ENCODE results near the gene NET1. TPM values are rescaled to one million over a fixed set of nuclear protein-coding genes. Genes with fewer than 3 reads are reported as not detected.

NET1 gene
- total RNA-seq, 2 experiments from 2014 or later, result 25.3 to 25.6 TPM

DNA sequence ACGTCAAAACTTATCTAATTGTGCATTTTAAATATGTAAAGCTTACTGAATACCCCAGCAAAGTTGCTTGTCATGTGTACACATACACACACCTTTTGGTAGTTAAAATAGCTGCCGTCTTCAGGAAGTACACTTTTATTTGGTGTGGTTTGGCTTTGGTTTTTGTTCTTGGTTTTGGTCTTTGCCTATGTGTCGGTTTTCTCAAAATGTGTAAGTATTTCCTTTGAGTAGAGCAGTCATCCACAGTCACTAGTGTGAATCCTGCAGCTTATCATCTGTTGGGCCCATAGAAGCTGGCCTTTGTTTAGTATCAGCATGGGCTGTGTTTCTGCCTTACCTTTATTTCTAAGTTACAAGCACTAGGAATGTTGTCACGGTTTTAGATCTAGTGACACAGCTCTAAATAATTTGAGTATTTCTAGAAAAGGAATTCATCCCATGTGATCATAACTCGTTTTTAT is 35.3 kb downstream of the NET1 start:
- Mint-ChIP-seq H3K9me3 (no peaks in the 10 kb centered on the region), H3K4me1 (ENCODE audit: low read depth) (peaks cover 40% of the 10 kb centered on the region), H3K4me3 (peak overlapping the region; percentile 18), H3K27me3 (no peaks in the 10 kb centered on the region), H3K36me3 (no peaks in the 10 kb centered on the region), H3K27ac (no peak overlapping the region)
- ChIA-PET POLR2A (interaction anchor here (0.9 to 1.0 kb wide), 2 partner anchors 175 to 182 kb away, joined by 3 to 4 read pairs; no protein-coding TSS in a partner anchor), CTCF (interaction anchor here (0.6 to 3.3 kb wide), 9 partner anchors 12 to 633 kb away, joined by 3 to 44 read pairs (median 8); no protein-coding TSS in a partner anchor)
- intact Hi-C loops (cut with micrococcal nuclease), result loop anchor here (1.0 to 5.0 kb wide), 4 partner anchors 35 to 237 kb away; partner anchors contain the start of genes NET1 and TASOR2
- DNase-seq, result peak; percentile 27

DNA sequence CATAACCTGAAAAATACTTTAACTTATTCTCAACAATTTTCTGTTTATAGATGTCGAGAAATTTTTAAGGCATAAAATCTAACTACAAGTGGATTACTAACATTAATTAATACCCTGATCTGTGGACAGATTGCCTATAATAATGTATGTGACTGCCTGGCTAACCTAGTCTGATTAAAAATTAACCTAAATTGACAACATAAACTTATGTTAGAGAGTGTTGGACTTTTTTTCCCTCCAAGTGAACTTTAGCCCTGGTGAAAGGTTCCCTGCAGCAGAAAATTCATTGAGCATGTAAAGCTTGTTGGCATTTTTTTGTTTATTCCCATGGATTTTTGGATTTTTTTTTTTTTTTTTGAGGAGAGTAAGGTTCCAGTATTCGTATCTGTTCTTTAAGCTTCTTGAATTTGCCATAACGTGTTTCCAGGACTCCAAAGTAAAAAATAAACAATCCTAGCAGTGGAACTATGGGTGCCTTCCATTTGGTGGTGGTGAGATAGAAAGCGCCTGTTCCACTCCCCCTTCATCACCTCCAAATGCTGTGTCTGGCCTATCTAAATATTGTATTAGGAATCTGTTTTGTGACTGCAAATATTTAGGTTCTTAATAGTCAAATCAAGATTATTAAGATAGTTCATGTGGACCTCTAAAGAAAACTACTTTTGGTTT is 36.1 kb downstream of the NET1 start:
- intact Hi-C loops (cut with micrococcal nuclease), result loop anchor here (5.0 kb wide), 1 partner anchor 156 kb away; no protein-coding TSS in a partner anchor
- no peaks in the 10 kb centered on the region for H3K9me3 Mint-ChIP-seq
- H3K4me1 Mint-ChIP-seq (ENCODE audit: low read depth), result peaks cover 34% of the 10 kb centered on the region
- no peak for DNase-seq
- POLR2A ChIA-PET, result interaction anchor here (0.9 to 1.0 kb wide), 2 partner anchors 174 to 181 kb away, joined by 3 to 4 read pairs; no protein-coding TSS in a partner anchor
- no peak overlapping the region for H3K27ac Mint-ChIP-seq
- H3K27me3 Mint-ChIP-seq, result no peaks in the 10 kb centered on the region
- CTCF ChIA-PET, result interaction anchor here (1.5 to 3.3 kb wide), 6 partner anchors 13 to 396 kb away, joined by 3 to 44 read pairs (median 9); no protein-coding TSS in a partner anchor
- peaks cover 8% of the 10 kb centered on the region for H3K36me3 Mint-ChIP-seq
- no peak overlapping the region for H3K4me3 Mint-ChIP-seq

GRCh38 chr10:5449227-5449626 is 36.9 kb downstream of the NET1 start:
- intact Hi-C loops (cut with micrococcal nuclease), result loop anchor here (5.0 kb wide), 1 partner anchor 157 kb away; no protein-coding TSS in a partner anchor
- POLR2A ChIA-PET, result no interaction called here
- DNase-seq, result no peak
- Mint-ChIP-seq H3K4me1 (ENCODE audit: low read depth) (peaks cover 27% of the 10 kb centered on the region), H3K27me3 (no peaks in the 10 kb centered on the region), H3K27ac (no peak overlapping the region), H3K4me3 (no peak overlapping the region), H3K9me3 (no peaks in the 10 kb centered on the region), H3K36me3 (peaks cover 16% of the 10 kb centered on the region)
- CTCF ChIA-PET, result interaction anchor here (3.3 kb wide), 1 partner anchor 173 kb away, joined by 44 read pairs; no protein-coding TSS in a partner anchor

GRCh38 chr10:5449823-5450222 is 37.5 kb downstream of the NET1 start:
- POLR2A ChIA-PET, result no interaction called here
- Mint-ChIP-seq H3K27ac (no peak overlapping the region), H3K4me1 (ENCODE audit: low read depth) (peaks cover 27% of the 10 kb centered on the region), H3K27me3 (no peaks in the 10 kb centered on the region), H3K4me3 (no peak overlapping the region), H3K36me3 (peaks cover 21% of the 10 kb centered on the region), H3K9me3 (no peaks in the 10 kb centered on the region)
- intact Hi-C loops (cut with micrococcal nuclease), result loop anchor here (5.0 kb wide), 1 partner anchor 158 kb away; no protein-coding TSS in a partner anchor
- DNase-seq, result no peak
- CTCF ChIA-PET, result no interaction called here

DNA sequence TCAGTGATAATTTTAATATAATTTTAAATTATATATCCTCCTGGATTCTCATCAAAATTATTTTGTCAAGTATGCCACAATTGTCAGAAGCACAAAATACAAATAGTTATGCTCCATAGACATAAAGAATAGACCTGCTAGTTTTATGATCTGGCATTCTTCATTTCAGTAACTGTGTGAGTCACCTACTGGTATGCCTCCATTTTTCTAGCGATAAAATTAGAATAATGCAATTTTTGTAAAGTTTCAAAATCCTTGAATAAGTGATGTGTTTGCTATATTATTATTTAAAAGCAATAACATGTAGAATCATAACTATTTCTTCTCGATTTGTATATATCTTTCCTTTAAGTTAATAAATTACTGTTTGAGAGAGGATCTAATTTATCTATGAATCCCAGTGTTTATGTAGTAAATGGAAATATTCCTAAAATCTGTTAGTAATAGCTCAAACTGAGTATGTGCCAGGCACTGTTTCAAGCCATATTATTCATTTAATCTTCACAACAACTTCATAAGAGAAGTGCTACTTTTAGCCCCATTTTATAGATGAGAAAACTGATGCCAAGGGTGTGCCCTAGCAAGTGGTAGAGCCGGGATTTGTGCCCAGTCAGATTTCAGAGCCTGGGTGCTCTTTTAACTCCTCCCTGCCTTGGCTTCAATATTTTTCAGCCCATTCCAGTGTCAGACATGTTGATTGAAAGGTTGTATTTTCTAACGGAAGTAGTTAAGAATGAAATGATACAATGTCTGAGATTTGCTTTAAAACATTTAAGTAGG is 38.4 kb downstream of the NET1 start:
- ChIA-PET POLR2A (no interaction called here), CTCF (no interaction called here)
- DNase-seq, result no peak
- Mint-ChIP-seq H3K27me3 (no peaks in the 10 kb centered on the region), H3K27ac (no peak overlapping the region), H3K4me3 (no peak overlapping the region), H3K9me3 (no peaks in the 10 kb centered on the region), H3K4me1 (ENCODE audit: low read depth) (peaks cover 27% of the 10 kb centered on the region), H3K36me3 (peaks cover 25% of the 10 kb centered on the region)
- intact Hi-C loops (cut with micrococcal nuclease), result no loop called here

GRCh38 chr10:5453749-5454489 is 41.6 kb downstream of the NET1 start:
- POLR2A ChIA-PET, result no interaction called here
- Mint-ChIP-seq H3K4me1 (ENCODE audit: low read depth) (peaks cover 9% of the 10 kb centered on the region), H3K36me3 (peaks cover 39% of the 10 kb centered on the region), H3K9me3 (no peaks in the 10 kb centered on the region), H3K27me3 (no peaks in the 10 kb centered on the region), H3K4me3 (no peak overlapping the region), H3K27ac (no peak overlapping the region)
- CTCF ChIA-PET, result interaction anchor here (2.7 to 3.2 kb wide), 2 partner anchors 10 to 169 kb away, joined by 9 to 21 read pairs; no protein-coding TSS in a partner anchor
- DNase-seq, result no peak
- intact Hi-C loops (cut with micrococcal nuclease), result no loop called here

DNA sequence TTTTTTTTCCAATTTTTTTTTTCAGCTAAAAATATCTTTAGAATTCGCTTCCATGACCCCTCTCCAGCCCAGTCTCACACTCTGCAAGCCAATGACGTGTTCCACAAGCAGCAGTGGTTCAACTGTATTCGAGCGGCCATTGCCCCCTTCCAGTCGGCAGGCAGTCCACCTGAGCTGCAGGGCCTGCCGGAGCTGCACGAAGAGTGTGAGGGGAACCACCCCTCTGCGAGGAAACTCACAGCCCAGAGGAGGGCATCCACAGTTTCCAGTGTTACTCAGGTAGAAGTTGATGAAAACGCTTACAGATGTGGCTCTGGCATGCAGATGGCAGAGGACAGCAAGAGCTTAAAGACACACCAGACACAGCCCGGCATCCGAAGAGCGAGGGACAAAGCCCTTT is 44.2 kb downstream of the NET1 start:
- DNase-seq, result no peak
- peaks cover 39% of the 10 kb centered on the region for H3K36me3 Mint-ChIP-seq
- intact Hi-C loops (cut with micrococcal nuclease), result no loop called here
- POLR2A ChIA-PET, result interaction anchor here (0.6 kb wide), 1 partner anchor 46 kb away, joined by 5 read pairs; no protein-coding TSS in a partner anchor
- H3K4me3 Mint-ChIP-seq, result no peak overlapping the region
- H3K27ac Mint-ChIP-seq, result no peak overlapping the region
- H3K9me3 Mint-ChIP-seq, result no peaks in the 10 kb centered on the region
- CTCF ChIA-PET, result interaction anchor here (0.6 to 3.2 kb wide), 4 partner anchors 13 to 173 kb away, joined by 3 to 21 read pairs (median 6); no protein-coding TSS in a partner anchor
- peaks cover 8% of the 10 kb centered on the region for H3K4me1 Mint-ChIP-seq (ENCODE audit: low read depth)
- no peaks in the 10 kb centered on the region for H3K27me3 Mint-ChIP-seq

DNA sequence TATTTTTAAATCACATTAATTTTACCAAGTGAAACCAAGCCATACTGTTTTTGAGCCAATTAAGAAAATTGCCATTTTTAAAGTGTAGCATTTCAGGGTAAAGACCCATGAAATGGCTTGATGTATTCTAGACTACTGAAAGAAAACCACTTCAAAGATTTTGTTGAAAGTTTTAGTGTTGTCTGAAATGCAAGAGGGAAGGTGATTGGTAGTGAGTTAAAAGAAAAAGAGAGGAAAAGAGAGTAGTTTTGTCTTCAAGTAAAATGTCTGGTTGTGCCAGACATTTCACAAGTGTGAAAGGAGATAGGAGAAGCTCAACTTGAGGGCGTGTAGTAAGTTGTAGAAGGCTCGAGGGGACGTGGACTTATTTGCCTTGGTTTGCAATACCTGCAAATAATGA is 45.4 kb downstream of the NET1 start:
- intact Hi-C loops (cut with micrococcal nuclease), result no loop called here
- no peaks in the 10 kb centered on the region for H3K27me3 Mint-ChIP-seq
- no peak for DNase-seq
- H3K4me1 Mint-ChIP-seq (ENCODE audit: low read depth), result peaks cover 8% of the 10 kb centered on the region
- ChIA-PET POLR2A (no interaction called here), CTCF (no interaction called here)
- no peaks in the 10 kb centered on the region for H3K9me3 Mint-ChIP-seq
- no peak overlapping the region for H3K27ac Mint-ChIP-seq
- H3K36me3 Mint-ChIP-seq, result peaks cover 38% of the 10 kb centered on the region
- H3K4me3 Mint-ChIP-seq, result no peak overlapping the region

GRCh38 chr10:5458425-5458824 is 46.1 kb downstream of the NET1 start:
- Mint-ChIP-seq H3K27ac (no peak overlapping the region), H3K4me3 (no peak overlapping the region), H3K27me3 (no peaks in the 10 kb centered on the region), H3K36me3 (peaks cover 31% of the 10 kb centered on the region), H3K4me1 (ENCODE audit: low read depth) (peaks cover 8% of the 10 kb centered on the region), H3K9me3 (no peaks in the 10 kb centered on the region)
- POLR2A ChIA-PET, result no interaction called here
- CTCF ChIA-PET, result no interaction called here
- intact Hi-C loops (cut with micrococcal nuclease), result no loop called here
- no peak for DNase-seq

DNA sequence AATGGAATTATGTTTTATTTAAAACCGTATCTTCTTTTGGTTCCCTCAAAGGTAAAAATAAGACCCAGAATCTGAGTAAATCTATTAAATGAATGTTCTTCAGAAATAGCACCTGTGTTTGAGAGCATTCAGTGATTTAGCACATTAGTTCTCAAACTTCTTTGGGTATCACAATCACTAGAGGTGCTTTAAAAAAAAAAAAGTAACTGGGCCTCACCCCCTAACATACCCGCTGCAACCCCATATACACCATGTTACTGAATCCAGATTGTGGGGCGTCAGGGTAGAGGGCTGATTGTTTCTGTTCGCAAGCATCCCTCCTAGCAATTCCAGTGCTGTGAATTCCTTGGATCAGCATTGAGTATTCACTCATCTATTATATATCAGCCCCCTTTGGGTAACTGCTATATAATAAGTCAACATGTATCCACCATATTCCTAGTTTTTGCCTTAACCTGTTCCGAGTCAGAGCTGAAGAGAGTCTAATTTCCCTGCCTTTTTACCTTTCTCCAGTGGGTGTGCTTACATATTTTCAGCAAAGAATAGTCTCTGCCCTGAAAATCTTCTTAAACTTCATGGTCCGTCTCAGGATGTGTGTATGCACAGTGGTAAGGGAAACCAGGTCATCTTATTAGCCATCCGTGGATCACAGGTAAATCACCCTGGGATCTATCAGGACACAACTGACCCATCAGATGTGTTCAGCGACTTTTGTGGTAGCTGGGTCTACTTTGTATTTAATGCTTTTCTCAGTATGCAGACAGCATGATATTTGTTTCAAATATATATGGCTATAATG is 46.8 kb downstream of the NET1 start:
- H3K4me3 Mint-ChIP-seq, result no peak overlapping the region
- CTCF ChIA-PET, result interaction anchor here (1.0 kb wide), 1 partner anchor 164 kb away, joined by 3 read pairs; no protein-coding TSS in a partner anchor

More for the DNA sequence above, 46.8 kb downstream of the NET1 start:
- no peak for DNase-seq
- Mint-ChIP-seq H3K36me3 (peaks cover 24% of the 10 kb centered on the region), H3K27ac (no peak overlapping the region), H3K4me1 (ENCODE audit: low read depth) (peaks cover 8% of the 10 kb centered on the region), H3K27me3 (no peaks in the 10 kb centered on the region), H3K9me3 (no peaks in the 10 kb centered on the region)
- intact Hi-C loops (cut with micrococcal nuclease), result no loop called here
- POLR2A ChIA-PET, result no interaction called here

Data from activated CD4-positive, alpha-beta memory T cell treated with anti-CD3 and anti-CD28 coated beads for 36 hours (primary cell).